Chondrocyte (in vitro differentiated cells): ENCODE measurements around the gene CHCHD3. TPM values are rescaled to one million over a fixed set of nuclear protein-coding genes. Genes with fewer than 3 reads are reported as not detected.

Source experiments
- DNase-seq: peaks from one replicate; pipeline ENCODE4 v3.0.0; 2021; ENCODE audit warnings: mixed read lengths, low spot score
- H3K27ac Mint-ChIP-seq: one replicate; pipeline ENCODE4 v1.8.0; 2021; ENCODE audit warnings: mild to moderate bottlenecking, moderate library complexity, mixed read lengths; ENCODE audit not compliant: unreplicated experiment
- H3K27me3 Mint-ChIP-seq: 2 replicates; pipeline ENCODE4 v1.8.0; 2021; ENCODE audit warnings: low read depth, mixed read lengths
- H3K36me3 Mint-ChIP-seq: 2 replicates; pipeline ENCODE4 v1.8.0; 2021; ENCODE audit warnings: low read depth, mixed read lengths
- H3K4me1 Mint-ChIP-seq: 2 replicates; pipeline ENCODE4 v1.8.0; 2021; ENCODE audit warnings: low read depth, mild to moderate bottlenecking, mixed read lengths
- H3K4me3 Mint-ChIP-seq: one replicate; pipeline ENCODE4 v1.8.0; 2021; ENCODE audit warnings: mild to moderate bottlenecking, moderate library complexity, mixed read lengths; ENCODE audit not compliant: unreplicated experiment
- H3K9me3 Mint-ChIP-seq: 2 replicates; pipeline ENCODE4 v1.8.0; 2021; ENCODE audit warnings: low read depth, mixed read lengths
- CTCF ChIP-seq: fragments of 200-600 bp; sonication (generic); IDR thresholded peaks from 2 replicates; pipeline ENCODE4 v1.5.0; 2021; ENCODE audit warnings: antibody characterized with exemption, mild to moderate bottlenecking, moderate library complexity
- total RNA-seq: library from RNA; stranded (reverse); gene quantifications from 3 replicates; pipeline ENCODE4 v1.2.1, GENCODE V29; 2021

Gene CHCHD3
- total RNA-seq, 1 donor from 2014 or later = 42.6 TPM

- Mint-ChIP-seq H3K4me1 (peaks cover 6% of the 10 kb centered on the region), H3K4me3 (no peak overlapping the region), H3K27me3 (no peaks in the 10 kb centered on the region), H3K9me3 (no peaks in the 10 kb centered on the region), H3K36me3 (no peaks in the 10 kb centered on the region), H3K27ac (no peak overlapping the region)
- no peak for TF ChIP-seq CTCF
- DNase-seq = no peak
These were observed 115.9 kb downstream of the CHCHD3 start for GRCh38 chr7:132965951-132966350.

GRCh38 chr7:132964876-132965275 is 117.0 kb downstream of the CHCHD3 start:
- Mint-ChIP-seq H3K36me3 (no peaks in the 10 kb centered on the region), H3K27ac (no peak overlapping the region), H3K27me3 (no peaks in the 10 kb centered on the region), H3K4me1 (peaks cover 6% of the 10 kb centered on the region), H3K4me3 (no peak overlapping the region), H3K9me3 (no peaks in the 10 kb centered on the region)
- TF ChIP-seq CTCF = no peak
- no peak for DNase-seq

GRCh38 chr7:132959891-132960290 is 122.0 kb downstream of the CHCHD3 start:
- H3K4me3 Mint-ChIP-seq = no peak overlapping the region
- TF ChIP-seq CTCF = no peak
- no peak overlapping the region for H3K27ac Mint-ChIP-seq
- DNase-seq = no peak
- no peaks in the 10 kb centered on the region for H3K27me3 Mint-ChIP-seq
- no peaks in the 10 kb centered on the region for H3K36me3 Mint-ChIP-seq
- H3K4me1 Mint-ChIP-seq = no peaks in the 10 kb centered on the region
- H3K9me3 Mint-ChIP-seq = no peaks in the 10 kb centered on the region

GRCh38 chr7:132956556-132956955 is 125.3 kb downstream of the CHCHD3 start:
- H3K27ac Mint-ChIP-seq = no peak overlapping the region
- no peaks in the 10 kb centered on the region for H3K36me3 Mint-ChIP-seq
- no peaks in the 10 kb centered on the region for H3K4me1 Mint-ChIP-seq
- no peaks in the 10 kb centered on the region for H3K27me3 Mint-ChIP-seq
- no peak for DNase-seq
- no peaks in the 10 kb centered on the region for H3K9me3 Mint-ChIP-seq
- no peak for TF ChIP-seq CTCF
- H3K4me3 Mint-ChIP-seq = no peak overlapping the region

GRCh38 chr7:132953468-132953867 is 128.4 kb downstream of the CHCHD3 start:
- Mint-ChIP-seq H3K4me1 (no peaks in the 10 kb centered on the region), H3K9me3 (no peaks in the 10 kb centered on the region), H3K36me3 (no peaks in the 10 kb centered on the region), H3K27ac (no peak overlapping the region), H3K4me3 (no peak overlapping the region), H3K27me3 (no peaks in the 10 kb centered on the region)
- TF ChIP-seq CTCF = no peak
- no peak for DNase-seq
